Activated CD4-positive, alpha-beta memory T cell treated with anti-CD3 and anti-CD28 coated beads for 36 hours (primary cell): ENCODE results near the gene ZNF79. TPM values are rescaled to one million over a fixed set of nuclear protein-coding genes. Genes with fewer than 3 reads are reported as not detected.

Source experiments
- CTCF ChIA-PET: fragments of 350-600 bp; sonication (Branson Sonifier 250); formaldehyde crosslinking; loops from one replicate; lab custom pipeline; 2021; ENCODE audit warnings: antibody characterized with exemption, inconsistent platforms; lab: Charles Lee
- POLR2A ChIA-PET: fragments of 350-600 bp; sonication (Branson Sonifier 250); formaldehyde crosslinking; loops from one replicate; lab custom pipeline; 2021; ENCODE audit warnings: antibody characterized with exemption; lab: Charles Lee
- DNase-seq: peaks from one replicate; pipeline ENCODE4 v3.0.0-alpha.2; 2020
- H3K27ac Mint-ChIP-seq: one replicate; pipeline ENCODE4 v1.8.0; 2021; ENCODE audit warnings: mixed read lengths
- H3K27me3 Mint-ChIP-seq: one replicate; pipeline ENCODE4 v1.8.0; 2021; ENCODE audit warnings: mixed read lengths
- H3K36me3 Mint-ChIP-seq: one replicate; pipeline ENCODE4 v1.8.0; 2021; ENCODE audit warnings: mixed read lengths
- H3K4me1 Mint-ChIP-seq: one replicate; pipeline ENCODE4 v1.8.0; 2021; ENCODE audit warnings: low read depth, mixed read lengths
- H3K4me3 Mint-ChIP-seq: one replicate; pipeline ENCODE4 v1.8.0; 2021; ENCODE audit warnings: mild to moderate bottlenecking, mixed read lengths
- H3K9me3 Mint-ChIP-seq: one replicate; pipeline ENCODE4 v1.8.0; 2021; ENCODE audit warnings: mixed read lengths
- intact Hi-C: fragments of 100-400 bp; cut with micrococcal nuclease; formaldehyde crosslinking; loops from one replicate; pipeline ENCODE4 v1.15.1; 2023
- total RNA-seq, 2 experiments: library from RNA; stranded (reverse); gene quantifications; one replicate each; pipeline ENCODE4 v1.2.3, GENCODE V29; 2021

The ZNF79 gene
- total RNA-seq, 2 experiments from 2014 or later = 9.3 to 9.7 TPM

- Mint-ChIP-seq H3K27ac (peak overlapping the region; percentile 94), H3K27me3 (no peaks in the 10 kb centered on the region), H3K4me1 (peaks cover 37% of the 10 kb centered on the region), H3K36me3 (peaks cover 68% of the 10 kb centered on the region), H3K4me3 (peak overlapping the region; percentile 94), H3K9me3 (peaks cover 14% of the 10 kb centered on the region)
- POLR2A ChIA-PET = interaction anchor here (0.8 to 3.5 kb wide), 7 partner anchors 10 to 322 kb away, joined by 3 to 27 read pairs (median 5); partner anchors contain the start of genes SLC2A8 and ZNF79
- CTCF ChIA-PET = interaction anchor here (0.6 to 1.0 kb wide), 2 partner anchors 53 to 510 kb away, joined by 3 read pairs; no protein-coding TSS in a partner anchor
- DNase-seq = no peak
- intact Hi-C loops = no loop called here
Measured at GRCh38 chr9:127449332-127449966, 25.3 kb downstream of the ZNF79 start.

GRCh38 chr9:127450243-127450760 is 26.1 kb downstream of the ZNF79 start:
- Mint-ChIP-seq H3K27ac (peak overlapping the region; percentile 94), H3K36me3 (peaks cover 62% of the 10 kb centered on the region), H3K4me1 (peaks cover 37% of the 10 kb centered on the region), H3K9me3 (peaks cover 5% of the 10 kb centered on the region), H3K4me3 (peak overlapping the region; percentile 94), H3K27me3 (no peaks in the 10 kb centered on the region)
- CTCF ChIA-PET = interaction anchor here (0.6 to 1.4 kb wide), 3 partner anchors 54 to 511 kb away, joined by 3 to 5 read pairs (median 3); no protein-coding TSS in a partner anchor
- intact Hi-C loops = loop anchor here (2.0 to 10.0 kb wide), 4 partner anchors 54 to 226 kb away; partner anchors contain the start of gene SLC2A8
- no peak for DNase-seq
- POLR2A ChIA-PET = interaction anchor here (0.6 to 3.5 kb wide), 11 partner anchors 11 to 321 kb away, joined by 3 to 27 read pairs (median 5); partner anchors contain the start of genes SLC2A8 and ZNF79

- ChIA-PET CTCF (interaction anchor here (1.4 kb wide), 2 partner anchors 226 to 284 kb away, joined by 3 to 5 read pairs; partner anchors contain the start of gene TOR2A), POLR2A (interaction anchor here (0.6 to 3.5 kb wide), 17 partner anchors 12 to 320 kb away, joined by 3 to 27 read pairs (median 4); partner anchors contain the start of genes PTRH1, SLC2A8, TTC16 and ZNF79)
- Mint-ChIP-seq H3K36me3 (peaks cover 58% of the 10 kb centered on the region), H3K4me3 (peak within 1 kb of the TSS; percentile 94), H3K27me3 (no peaks in the 10 kb centered on the region), H3K27ac (peak within 1 kb of the TSS; percentile 94), H3K9me3 (no peaks in the 10 kb centered on the region), H3K4me1 (peaks cover 37% of the 10 kb centered on the region)
- peak; percentile 97 for DNase-seq
- intact Hi-C loops = loop anchor here (1.0 to 10.0 kb wide), 5 partner anchors 27 to 226 kb away; partner anchors contain the start of genes SLC2A8 and ZNF79
Measured at GRCh38 chr9:127450830-127451607, 26.8 kb downstream of the ZNF79 start, which contains the start of the genes LRSAM1 and RPL12. TSS of gene LRSAM1 (plus strand) at chr9:127451510. CDS start at chr9:127454528, 3,018 bp downstream. TSS of gene RPL12 (minus strand) at chr9:127451406. CDS start at chr9:127451317, 89 bp downstream.

GRCh38 chr9:127451608-127451857 is 27.4 kb downstream of the ZNF79 start:
- peak overlapping the region; percentile 94 for H3K4me3 Mint-ChIP-seq
- intact Hi-C loops = loop anchor here (1.0 to 10.0 kb wide), 5 partner anchors 27 to 227 kb away; partner anchors contain the start of genes SLC2A8 and ZNF79
- peak overlapping the region; percentile 94 for H3K27ac Mint-ChIP-seq
- DNase-seq = no peak
- peaks cover 53% of the 10 kb centered on the region for H3K36me3 Mint-ChIP-seq
- peaks cover 35% of the 10 kb centered on the region for H3K4me1 Mint-ChIP-seq
- H3K27me3 Mint-ChIP-seq = no peaks in the 10 kb centered on the region
- ChIA-PET POLR2A (interaction anchor here (0.6 to 3.5 kb wide), 14 partner anchors 12 to 283 kb away, joined by 3 to 27 read pairs (median 4); partner anchors contain the start of genes PTRH1, SLC2A8, TTC16 and ZNF79), CTCF (interaction anchor here (1.4 kb wide), 2 partner anchors 227 to 283 kb away, joined by 3 to 5 read pairs; partner anchors contain the start of gene TOR2A)
- H3K9me3 Mint-ChIP-seq = no peaks in the 10 kb centered on the region

- POLR2A ChIA-PET = interaction anchor here (0.6 to 3.5 kb wide), 14 partner anchors 13 to 283 kb away, joined by 3 to 27 read pairs (median 4); partner anchors contain the start of genes PTRH1, SLC2A8, TTC16 and ZNF79
- Mint-ChIP-seq H3K27me3 (no peaks in the 10 kb centered on the region), H3K27ac (peak overlapping the region; percentile 94), H3K4me3 (peak overlapping the region; percentile 94), H3K9me3 (no peaks in the 10 kb centered on the region), H3K36me3 (peaks cover 50% of the 10 kb centered on the region), H3K4me1 (peaks cover 32% of the 10 kb centered on the region)
- CTCF ChIA-PET = interaction anchor here (0.9 to 1.4 kb wide), 3 partner anchors 55 to 283 kb away, joined by 3 to 5 read pairs (median 3); partner anchors contain the start of genes SLC2A8 and TOR2A
- peak; percentile 71 for DNase-seq
- intact Hi-C loops = loop anchor here (1.0 to 10.0 kb wide), 5 partner anchors 28 to 227 kb away; partner anchors contain the start of genes SLC2A8 and ZNF79
Measured at GRCh38 chr9:127451858-127452656, 27.9 kb downstream of the ZNF79 start.

- ChIA-PET POLR2A (interaction anchor here (2.2 to 3.5 kb wide), 2 partner anchors 14 to 64 kb away, joined by 12 to 20 read pairs; no protein-coding TSS in a partner anchor), CTCF (interaction anchor here (0.9 kb wide), 1 partner anchor 56 kb away, joined by 3 read pairs; the partner anchor contains the start of gene SLC2A8)
- Mint-ChIP-seq H3K4me1 (peaks cover 27% of the 10 kb centered on the region), H3K9me3 (no peaks in the 10 kb centered on the region), H3K36me3 (peaks cover 48% of the 10 kb centered on the region), H3K27me3 (no peaks in the 10 kb centered on the region), H3K4me3 (peak overlapping the region; percentile 94), H3K27ac (no peak overlapping the region)
- no peak for DNase-seq
- intact Hi-C loops = loop anchor here (10.0 kb wide), 1 partner anchor 138 kb away; no protein-coding TSS in a partner anchor
Measured at GRCh38 chr9:127452691-127453090, 28.5 kb downstream of the ZNF79 start.

- CTCF ChIA-PET = interaction anchor here (0.7 to 1.8 kb wide), 12 partner anchors 11 to 514 kb away, joined by 3 to 14 read pairs (median 6); partner anchors contain the start of genes SLC2A8 and ZNF79
- Mint-ChIP-seq H3K36me3 (peaks cover 24% of the 10 kb centered on the region), H3K4me3 (no peak overlapping the region), H3K4me1 (peaks cover 5% of the 10 kb centered on the region), H3K27ac (no peak overlapping the region), H3K27me3 (no peaks in the 10 kb centered on the region), H3K9me3 (no peaks in the 10 kb centered on the region)
- intact Hi-C loops = loop anchor here (10.0 kb wide), 1 partner anchor 141 kb away; no protein-coding TSS in a partner anchor
- peak; percentile 49 for DNase-seq
- POLR2A ChIA-PET = no interaction called here
Measured at GRCh38 chr9:127455324-127455992, 31.3 kb downstream of the ZNF79 start.

- POLR2A ChIA-PET = no interaction called here
- no peak for DNase-seq
- Mint-ChIP-seq H3K4me3 (no peak overlapping the region), H3K27me3 (no peaks in the 10 kb centered on the region), H3K27ac (no peak overlapping the region), H3K9me3 (no peaks in the 10 kb centered on the region), H3K36me3 (peaks cover 22% of the 10 kb centered on the region), H3K4me1 (peaks cover 4% of the 10 kb centered on the region)
- intact Hi-C loops = loop anchor here (10.0 kb wide), 1 partner anchor 143 kb away; no protein-coding TSS in a partner anchor
- CTCF ChIA-PET = interaction anchor here (0.6 kb wide), 1 partner anchor 152 kb away, joined by 4 read pairs; no protein-coding TSS in a partner anchor
Measured at GRCh38 chr9:127457191-127457878, 33.2 kb downstream of the ZNF79 start.

- H3K4me3 Mint-ChIP-seq = no peak overlapping the region
- no peaks in the 10 kb centered on the region for H3K27me3 Mint-ChIP-seq
- intact Hi-C loops = loop anchor here (10.0 kb wide), 1 partner anchor 144 kb away; no protein-coding TSS in a partner anchor
- H3K36me3 Mint-ChIP-seq = peaks cover 24% of the 10 kb centered on the region
- H3K4me1 Mint-ChIP-seq = no peaks in the 10 kb centered on the region
- POLR2A ChIA-PET = no interaction called here
- CTCF ChIA-PET = no interaction called here
- H3K9me3 Mint-ChIP-seq = no peaks in the 10 kb centered on the region
- DNase-seq = no peak
- H3K27ac Mint-ChIP-seq = no peak overlapping the region
Measured at GRCh38 chr9:127458921-127459320, 34.7 kb downstream of the ZNF79 start.
